ENCODE results near the gene NECTIN1. TPM values are rescaled to one million over a fixed set of nuclear protein-coding genes. Genes with fewer than 3 reads are reported as not detected.

Gene NECTIN1
- total RNA-seq, 2 experiments from 2014 or later: 5.8 to 14.3 TPM

GRCh38 chr11:119624629-119625028, 104.4 kb downstream of the NECTIN1 start:
- no peak overlapping the region for H3K4me2 ChIP-seq (ENCODE audit: low read length)
- H3K27ac ChIP-seq (ENCODE audit: low read depth, low read length, poor library complexity, severe bottlenecking): no peak overlapping the region
- H3K9me3 ChIP-seq (ENCODE audit: low read length): no peaks in the 10 kb centered on the region
- no peak for DNase-seq (ENCODE audit: low spot score)
- no peaks in the 10 kb centered on the region for H4K20me1 ChIP-seq (ENCODE audit: insufficient read depth, low read length)
- H2AFZ ChIP-seq (ENCODE audit: low read length): no peak overlapping the region
- BruUV-seq (replicated peaks): no TSS peak
- intact Hi-C loops (cut with micrococcal nuclease; ENCODE audit: unreplicated experiment): no loop called here
- peaks cover 17% of the 10 kb centered on the region for H3K4me1 ChIP-seq (ENCODE audit: insufficient read depth, low read length, poor library complexity, severe bottlenecking)
- no peaks in the 10 kb centered on the region for H3K79me2 ChIP-seq (ENCODE audit: insufficient read depth, low read depth, low read length)
- H3K9me2 ChIP-seq (ENCODE audit: insufficient read depth, low read length): no peaks in the 10 kb centered on the region
- POLR2A ChIA-PET: interaction anchor here (0.7 to 0.8 kb wide), 2 partner anchors 9 to 1545 kb away, joined by 3 to 5 read pairs; no protein-coding TSS in a partner anchor
- CTCF ChIA-PET (ENCODE audit: unreplicated experiment): no interaction called here
- no peaks in the 10 kb centered on the region for H3K36me3 ChIP-seq (ENCODE audit: insufficient read depth, low read length)
- TF ChIP-seq, protein P1, sequence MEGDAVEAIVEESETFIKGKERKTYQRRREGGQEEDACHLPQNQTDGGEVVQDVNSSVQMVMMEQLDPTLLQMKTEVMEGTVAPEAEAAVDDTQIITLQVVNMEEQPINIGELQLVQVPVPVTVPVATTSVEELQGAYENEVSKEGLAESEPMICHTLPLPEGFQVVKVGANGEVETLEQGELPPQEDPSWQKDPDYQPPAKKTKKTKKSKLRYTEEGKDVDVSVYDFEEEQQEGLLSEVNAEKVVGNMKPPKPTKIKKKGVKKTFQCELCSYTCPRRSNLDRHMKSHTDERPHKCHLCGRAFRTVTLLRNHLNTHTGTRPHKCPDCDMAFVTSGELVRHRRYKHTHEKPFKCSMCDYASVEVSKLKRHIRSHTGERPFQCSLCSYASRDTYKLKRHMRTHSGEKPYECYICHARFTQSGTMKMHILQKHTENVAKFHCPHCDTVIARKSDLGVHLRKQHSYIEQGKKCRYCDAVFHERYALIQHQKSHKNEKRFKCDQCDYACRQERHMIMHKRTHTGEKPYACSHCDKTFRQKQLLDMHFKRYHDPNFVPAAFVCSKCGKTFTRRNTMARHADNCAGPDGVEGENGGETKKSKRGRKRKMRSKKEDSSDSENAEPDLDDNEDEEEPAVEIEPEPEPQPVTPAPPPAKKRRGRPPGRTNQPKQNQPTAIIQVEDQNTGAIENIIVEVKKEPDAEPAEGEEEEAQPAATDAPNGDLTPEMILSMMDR (conservative IDR thresholded peaks at IDR 0.05; ENCODE audit: low read length): no peak
- TF ChIP-seq EZH2phosphoT487 (IDR thresholded peaks at IDR 0.05; ENCODE audit: borderline replicate concordance, low read depth, low read length): no peak
- no peak overlapping the region for H3K4me3 ChIP-seq (ENCODE audit: low read depth, low read length, poor library complexity, severe bottlenecking)

- TF ChIP-seq, protein P1 (conservative IDR thresholded peaks at IDR 0.05; ENCODE audit: low read length): peak; percentile 56
- TF ChIP-seq EZH2phosphoT487 (IDR thresholded peaks at IDR 0.05; ENCODE audit: borderline replicate concordance, low read depth, low read length): no peak
- H3K9me2 ChIP-seq (ENCODE audit: insufficient read depth, low read length): no peaks in the 10 kb centered on the region
- DNase-seq (ENCODE audit: low spot score): peak; percentile 29
- H3K9me3 ChIP-seq (ENCODE audit: low read length): no peaks in the 10 kb centered on the region
- no peak overlapping the region for H3K27ac ChIP-seq (ENCODE audit: low read depth, low read length, poor library complexity, severe bottlenecking)
- intact Hi-C loops (cut with micrococcal nuclease; ENCODE audit: unreplicated experiment): no loop called here
- no peak overlapping the region for H3K4me3 ChIP-seq (ENCODE audit: low read depth, low read length, poor library complexity, severe bottlenecking)
- no peaks in the 10 kb centered on the region for H3K79me2 ChIP-seq (ENCODE audit: insufficient read depth, low read depth, low read length)
- H3K4me2 ChIP-seq (ENCODE audit: low read length): no peak overlapping the region
- no peaks in the 10 kb centered on the region for H4K20me1 ChIP-seq (ENCODE audit: insufficient read depth, low read length)
- no peak overlapping the region for H2AFZ ChIP-seq (ENCODE audit: low read length)
- ChIA-PET POLR2A (no interaction called here), CTCF (ENCODE audit: unreplicated experiment) (interaction anchor here (0.6 kb wide), 1 partner anchor 402 kb away, joined by 3 read pairs; no protein-coding TSS in a partner anchor)
- no TSS peak for BruUV-seq (replicated peaks)
- no peaks in the 10 kb centered on the region for H3K36me3 ChIP-seq (ENCODE audit: insufficient read depth, low read length)
- peaks cover 22% of the 10 kb centered on the region for H3K4me1 ChIP-seq (ENCODE audit: insufficient read depth, low read length, poor library complexity, severe bottlenecking)
Observed at GRCh38 chr11:119624102-119624615, 104.8 kb downstream of the NECTIN1 start.

- TF ChIP-seq, protein P1 (conservative IDR thresholded peaks at IDR 0.05; ENCODE audit: low read length): no peak
- TF ChIP-seq EZH2phosphoT487 (IDR thresholded peaks at IDR 0.05; ENCODE audit: borderline replicate concordance, low read depth, low read length): no peak
- CTCF ChIA-PET (ENCODE audit: unreplicated experiment): interaction anchor here (0.6 kb wide), 1 partner anchor 403 kb away, joined by 3 read pairs; no protein-coding TSS in a partner anchor
Observed at GRCh38 chr11:119623682-119624081, 105.3 kb downstream of the NECTIN1 start.

More at GRCh38 chr11:119623682-119624081, 105.3 kb downstream of the NECTIN1 start:
- Histone ChIP-seq H3K9me3 (ENCODE audit: low read length) (no peaks in the 10 kb centered on the region), H3K4me1 (ENCODE audit: insufficient read depth, low read length, poor library complexity, severe bottlenecking) (peaks cover 24% of the 10 kb centered on the region), H3K4me3 (ENCODE audit: low read depth, low read length, poor library complexity, severe bottlenecking) (no peak overlapping the region), H4K20me1 (ENCODE audit: insufficient read depth, low read length) (no peaks in the 10 kb centered on the region), H3K9me2 (ENCODE audit: insufficient read depth, low read length) (no peaks in the 10 kb centered on the region), H3K27ac (ENCODE audit: low read depth, low read length, poor library complexity, severe bottlenecking) (no peak overlapping the region), H3K4me2 (ENCODE audit: low read length) (no peak overlapping the region), H2AFZ (ENCODE audit: low read length) (no peak overlapping the region), H3K36me3 (ENCODE audit: insufficient read depth, low read length) (no peaks in the 10 kb centered on the region), H3K79me2 (ENCODE audit: insufficient read depth, low read depth, low read length) (no peaks in the 10 kb centered on the region)
- DNase-seq (ENCODE audit: low spot score): no peak
- intact Hi-C loops (cut with micrococcal nuclease; ENCODE audit: unreplicated experiment): no loop called here
- POLR2A ChIA-PET: no interaction called here
- BruUV-seq (replicated peaks): no TSS peak

Measured in OCI-LY7 (cell line).